ENCODE data around the gene TPK1.

TPK1 gene

GRCh38 chr7:144503215-144503614 lies 332.6 kb downstream of the TPK1 start:
- no peaks in the 10 kb centered on the region for H3K27me3 ChIP-seq (ENCODE audit: insufficient read depth, low read depth)
- H2AFZ ChIP-seq (ENCODE audit: low read depth): no peak overlapping the region
- H3K4me1 ChIP-seq (ENCODE audit: low read depth, poor library complexity, severe bottlenecking): no peaks in the 10 kb centered on the region
- no peak overlapping the region for H3K9ac ChIP-seq
- H3K36me3 ChIP-seq (ENCODE audit: insufficient read depth): no peaks in the 10 kb centered on the region
- no peak overlapping the region for H3K4me2 ChIP-seq
- H3K27ac ChIP-seq: no peak overlapping the region
- no peaks in the 10 kb centered on the region for H3K79me2 ChIP-seq (ENCODE audit: insufficient read depth, low read depth)
- no peak for TF ChIP-seq CTCF (conservative IDR thresholded peaks at IDR 0.05; ENCODE audit: low read depth, low read length)
- no peaks in the 10 kb centered on the region for H4K20me1 ChIP-seq (ENCODE audit: insufficient read depth)
- H3K4me3 ChIP-seq (IDR thresholded peaks at IDR 0.05; ENCODE audit: insufficient read depth, low read depth, low read length): no peak overlapping the region

- H3K4me3 ChIP-seq (IDR thresholded peaks at IDR 0.05; ENCODE audit: insufficient read depth, low read depth, low read length): no peak overlapping the region
- H3K9ac ChIP-seq: no peak overlapping the region
- H3K36me3 ChIP-seq (ENCODE audit: insufficient read depth): no peaks in the 10 kb centered on the region
- H4K20me1 ChIP-seq (ENCODE audit: insufficient read depth): no peaks in the 10 kb centered on the region
- H3K27ac ChIP-seq: no peak overlapping the region
- no peaks in the 10 kb centered on the region for H3K4me1 ChIP-seq (ENCODE audit: low read depth, poor library complexity, severe bottlenecking)
- H2AFZ ChIP-seq (ENCODE audit: low read depth): no peak overlapping the region
- no peaks in the 10 kb centered on the region for H3K79me2 ChIP-seq (ENCODE audit: insufficient read depth, low read depth)
- TF ChIP-seq CTCF (conservative IDR thresholded peaks at IDR 0.05; ENCODE audit: low read depth, low read length): no peak
- H3K4me2 ChIP-seq: no peak overlapping the region
- H3K27me3 ChIP-seq (ENCODE audit: insufficient read depth, low read depth): no peaks in the 10 kb centered on the region
Observed at GRCh38 chr7:144500225-144500624, 335.6 kb downstream of the TPK1 start.

- no peaks in the 10 kb centered on the region for H3K36me3 ChIP-seq (ENCODE audit: insufficient read depth)
- no peak for TF ChIP-seq CTCF (conservative IDR thresholded peaks at IDR 0.05; ENCODE audit: low read depth, low read length)
- H3K4me1 ChIP-seq (ENCODE audit: low read depth, poor library complexity, severe bottlenecking): no peaks in the 10 kb centered on the region
- no peaks in the 10 kb centered on the region for H4K20me1 ChIP-seq (ENCODE audit: insufficient read depth)
- H3K4me3 ChIP-seq (IDR thresholded peaks at IDR 0.05; ENCODE audit: insufficient read depth, low read depth, low read length): no peak overlapping the region
- H3K27ac ChIP-seq: no peak overlapping the region
- H3K9ac ChIP-seq: no peak overlapping the region
- H3K4me2 ChIP-seq: no peak overlapping the region
- no peak overlapping the region for H2AFZ ChIP-seq (ENCODE audit: low read depth)
- no peaks in the 10 kb centered on the region for H3K79me2 ChIP-seq (ENCODE audit: insufficient read depth, low read depth)
- no peaks in the 10 kb centered on the region for H3K27me3 ChIP-seq (ENCODE audit: insufficient read depth, low read depth)
Observed at GRCh38 chr7:144497282-144497681, 338.6 kb downstream of the TPK1 start.

GRCh38 chr7:144494355-144494754 lies 341.5 kb downstream of the TPK1 start:
- H3K4me2 ChIP-seq: no peak overlapping the region
- H3K4me3 ChIP-seq (IDR thresholded peaks at IDR 0.05; ENCODE audit: insufficient read depth, low read depth, low read length): no peak overlapping the region
- TF ChIP-seq CTCF (conservative IDR thresholded peaks at IDR 0.05; ENCODE audit: low read depth, low read length): no peak
- no peaks in the 10 kb centered on the region for H3K36me3 ChIP-seq (ENCODE audit: insufficient read depth)
- no peak overlapping the region for H3K27ac ChIP-seq
- H3K79me2 ChIP-seq (ENCODE audit: insufficient read depth, low read depth): no peaks in the 10 kb centered on the region
- H3K4me1 ChIP-seq (ENCODE audit: low read depth, poor library complexity, severe bottlenecking): no peaks in the 10 kb centered on the region
- H3K9ac ChIP-seq: no peak overlapping the region
- H2AFZ ChIP-seq (ENCODE audit: low read depth): no peak overlapping the region
- H4K20me1 ChIP-seq (ENCODE audit: insufficient read depth): no peaks in the 10 kb centered on the region
- H3K27me3 ChIP-seq (ENCODE audit: insufficient read depth, low read depth): no peaks in the 10 kb centered on the region

- Histone ChIP-seq H3K36me3 (ENCODE audit: insufficient read depth) (no peaks in the 10 kb centered on the region), H4K20me1 (ENCODE audit: insufficient read depth) (no peaks in the 10 kb centered on the region), H3K9ac (no peak overlapping the region), H3K79me2 (ENCODE audit: insufficient read depth, low read depth) (no peaks in the 10 kb centered on the region), H3K27me3 (ENCODE audit: insufficient read depth, low read depth) (no peaks in the 10 kb centered on the region), H3K27ac (no peak overlapping the region), H2AFZ (ENCODE audit: low read depth) (no peak overlapping the region), H3K4me3 (IDR thresholded peaks at IDR 0.05; ENCODE audit: insufficient read depth, low read depth, low read length) (no peak overlapping the region), H3K4me2 (no peak overlapping the region), H3K4me1 (ENCODE audit: low read depth, poor library complexity, severe bottlenecking) (no peaks in the 10 kb centered on the region)
- no peak for TF ChIP-seq CTCF (conservative IDR thresholded peaks at IDR 0.05; ENCODE audit: low read depth, low read length)
Observed at GRCh38 chr7:144489504-144489903, 346.3 kb downstream of the TPK1 start.
